ENCODE measurements around the gene LSMEM2. TPM values are rescaled to one million over a fixed set of nuclear protein-coding genes. Genes with fewer than 3 reads are reported as not detected.
A peak's percentile ranks its signal among the peaks of the same experiment; 100 is the strongest.
"Not testable (repeated sequence)": the region's sequence is repeated elsewhere in the genome, so short reads cannot be mapped to it uniquely, and the experiment has no call there.

Gene LSMEM2
- total RNA-seq, 1 experiment from 2014 or later = not detected

GRCh38 chr3:50243543-50243895 is 35.4 kb upstream of the LSMEM2 start:
- no peak for DNase-seq (ENCODE audit: low read depth)
- in situ Hi-C loops (cut with HindIII; ENCODE audit: low pct_unique_long_range_greater_than_20kb, low sequenced_read_pairs) = no loop called here

- DNase-seq (ENCODE audit: low read depth); in situ Hi-C loops (cut with HindIII; ENCODE audit: low pct_unique_long_range_greater_than_20kb, low sequenced_read_pairs): not testable (repeated sequence)
Observed at GRCh38 chr3:50244813-50245212, 34.1 kb upstream of the LSMEM2 start.

GRCh38 chr3:50245251-50245745 is 33.6 kb upstream of the LSMEM2 start:
- in situ Hi-C loops (cut with HindIII; ENCODE audit: low pct_unique_long_range_greater_than_20kb, low sequenced_read_pairs) = no loop called here

GRCh38 chr3:50245831-50246516 is 32.9 kb upstream of the LSMEM2 start:
- in situ Hi-C loops (cut with HindIII; ENCODE audit: low pct_unique_long_range_greater_than_20kb, low sequenced_read_pairs) = no loop called here
- DNase-seq (ENCODE audit: low read depth) = no peak

More at GRCh38 chr3:50245251-50245745, 33.6 kb upstream of the LSMEM2 start:
- no peak for DNase-seq (ENCODE audit: low read depth)

- in situ Hi-C loops (cut with HindIII; ENCODE audit: low pct_unique_long_range_greater_than_20kb, low sequenced_read_pairs) = no loop called here
Observed at GRCh38 chr3:50246517-50246954, 32.4 kb upstream of the LSMEM2 start.

GRCh38 chr3:50248387-50248786 is 30.5 kb upstream of the LSMEM2 start:
- DNase-seq (ENCODE audit: low read depth) = no peak
- in situ Hi-C loops (cut with HindIII; ENCODE audit: low pct_unique_long_range_greater_than_20kb, low sequenced_read_pairs) = no loop called here

More at GRCh38 chr3:50246517-50246954, 32.4 kb upstream of the LSMEM2 start:
- peak; percentile 84 for DNase-seq (ENCODE audit: low read depth)

- in situ Hi-C loops (cut with HindIII; ENCODE audit: low pct_unique_long_range_greater_than_20kb, low sequenced_read_pairs) = no loop called here
- no peak for DNase-seq (ENCODE audit: low read depth)
Observed at GRCh38 chr3:50249457-50249856, 29.4 kb upstream of the LSMEM2 start.

GRCh38 chr3:50250514-50250913 is 28.4 kb upstream of the LSMEM2 start:
- no peak for DNase-seq (ENCODE audit: low read depth)
- in situ Hi-C loops (cut with HindIII; ENCODE audit: low pct_unique_long_range_greater_than_20kb, low sequenced_read_pairs) = no loop called here

GRCh38 chr3:50251220-50251619 is 27.7 kb upstream of the LSMEM2 start:
- peak; percentile 47 for DNase-seq (ENCODE audit: low read depth)
- in situ Hi-C loops (cut with HindIII; ENCODE audit: low pct_unique_long_range_greater_than_20kb, low sequenced_read_pairs) = no loop called here

GRCh38 chr3:50254577-50255250 is 24.2 kb upstream of the LSMEM2 start:
- in situ Hi-C loops (cut with HindIII; ENCODE audit: low pct_unique_long_range_greater_than_20kb, low sequenced_read_pairs) = no loop called here
- DNase-seq (ENCODE audit: low read depth) = no peak

GRCh38 chr3:50255251-50255615 is 23.7 kb upstream of the LSMEM2 start:
- no peak for DNase-seq (ENCODE audit: low read depth)
- in situ Hi-C loops (cut with HindIII; ENCODE audit: low pct_unique_long_range_greater_than_20kb, low sequenced_read_pairs) = no loop called here

- peak; percentile 40 for DNase-seq (ENCODE audit: low read depth)
- in situ Hi-C loops (cut with HindIII; ENCODE audit: low pct_unique_long_range_greater_than_20kb, low sequenced_read_pairs) = no loop called here
Observed at GRCh38 chr3:50256978-50257890, 21.7 kb upstream of the LSMEM2 start.

GRCh38 chr3:50258029-50258680 is 20.7 kb upstream of the LSMEM2 start:
- in situ Hi-C loops (cut with HindIII; ENCODE audit: low pct_unique_long_range_greater_than_20kb, low sequenced_read_pairs) = no loop called here
- DNase-seq (ENCODE audit: low read depth) = no peak

- in situ Hi-C loops (cut with HindIII; ENCODE audit: low pct_unique_long_range_greater_than_20kb, low sequenced_read_pairs) = no loop called here
- DNase-seq (ENCODE audit: low read depth) = no peak
Observed at GRCh38 chr3:50258979-50259378, 19.9 kb upstream of the LSMEM2 start.

- in situ Hi-C loops (cut with HindIII; ENCODE audit: low pct_unique_long_range_greater_than_20kb, low sequenced_read_pairs) = no loop called here
- no peak for DNase-seq (ENCODE audit: low read depth)
Observed at GRCh38 chr3:50259432-50260026, 19.4 kb upstream of the LSMEM2 start.

GRCh38 chr3:50260027-50260941 is 18.6 kb upstream of the LSMEM2 start:
- in situ Hi-C loops (cut with HindIII; ENCODE audit: low pct_unique_long_range_greater_than_20kb, low sequenced_read_pairs) = no loop called here
- DNase-seq (ENCODE audit: low read depth) = peak; percentile 82

GRCh38 chr3:50260942-50261441 is 17.9 kb upstream of the LSMEM2 start:
- no peak for DNase-seq (ENCODE audit: low read depth)
- in situ Hi-C loops (cut with HindIII; ENCODE audit: low pct_unique_long_range_greater_than_20kb, low sequenced_read_pairs) = no loop called here

All from Caki2 (cell line).